ENCODE data around the gene SMIM3.
"Not testable (repeated sequence)": the region's sequence is repeated elsewhere in the genome, so short reads cannot be mapped to it uniquely, and the experiment has no call there.

Gene SMIM3

DNA sequence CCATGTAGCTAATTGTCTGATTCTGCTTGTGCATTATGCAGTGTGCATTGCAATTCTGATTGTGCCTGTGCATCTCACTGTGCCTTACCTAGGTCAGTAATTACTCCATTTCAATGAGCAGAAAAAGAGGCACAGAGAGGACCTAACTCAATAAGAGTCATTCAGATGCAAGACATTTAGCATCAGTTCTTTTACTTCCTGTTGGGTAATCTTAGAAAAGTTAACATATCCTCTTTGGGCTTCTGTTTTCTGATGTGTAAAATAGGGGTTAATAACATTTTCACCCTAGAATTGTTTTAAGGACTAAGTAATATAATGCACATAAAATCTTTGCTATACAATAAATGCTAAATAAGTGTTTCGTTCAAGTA lies 12.8 kb upstream of the SMIM3 start:
- peak; percentile 54 for DNase-seq

- peak; percentile 70 for DNase-seq
Measured at GRCh38 chr5:150766251-150766650, 12.3 kb upstream of the SMIM3 start.

GRCh38 chr5:150771034-150771795 lies 7.3 kb upstream of the SMIM3 start:
- DNase-seq, result peak; percentile 48

DNA sequence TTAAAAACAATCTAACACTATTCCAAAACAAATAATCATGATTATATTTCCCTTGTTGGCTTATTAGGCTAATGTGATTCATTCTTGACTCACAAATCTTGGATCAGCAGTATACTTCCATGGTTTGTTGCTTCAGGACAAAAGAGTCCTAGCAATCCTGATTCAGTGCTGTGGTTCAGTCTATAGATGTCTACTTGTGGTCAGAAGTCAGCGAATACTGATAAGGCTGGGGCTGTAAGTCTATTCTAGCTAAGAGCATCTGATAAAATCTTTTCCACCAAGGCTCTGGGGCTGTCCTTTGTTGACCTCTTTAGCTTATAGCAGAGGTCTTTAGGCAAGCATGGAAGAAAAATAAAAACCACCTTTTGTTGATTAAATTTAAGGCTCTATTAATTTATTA lies 4.4 kb upstream of the SMIM3 start:
- DNase-seq, result peak; percentile 88

- DNase-seq, result no peak
Measured at GRCh38 chr5:150777685-150778084, 872 bp upstream of the SMIM3 start.

DNA sequence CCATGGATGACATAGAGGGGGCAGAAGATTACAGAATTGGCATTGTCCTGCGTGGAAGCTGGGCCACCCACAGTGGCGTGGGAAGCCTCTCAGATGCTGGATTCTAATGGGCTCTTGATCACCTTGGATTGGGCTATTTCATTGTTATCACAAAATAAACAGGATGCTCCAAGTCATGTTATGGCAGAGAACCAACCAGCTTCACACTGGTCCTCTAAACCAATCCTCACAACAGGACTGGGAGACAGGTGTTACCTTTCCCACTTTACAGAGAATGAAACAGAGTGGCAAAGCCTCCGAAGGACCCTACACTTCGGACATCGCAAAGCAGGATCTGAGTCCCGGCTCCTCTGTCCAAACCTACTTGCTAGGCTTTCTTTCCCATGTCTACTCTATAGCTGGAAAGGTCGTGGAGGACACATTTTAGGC lies 455 bp upstream of the SMIM3 start:
- DNase-seq, result no peak

DNA sequence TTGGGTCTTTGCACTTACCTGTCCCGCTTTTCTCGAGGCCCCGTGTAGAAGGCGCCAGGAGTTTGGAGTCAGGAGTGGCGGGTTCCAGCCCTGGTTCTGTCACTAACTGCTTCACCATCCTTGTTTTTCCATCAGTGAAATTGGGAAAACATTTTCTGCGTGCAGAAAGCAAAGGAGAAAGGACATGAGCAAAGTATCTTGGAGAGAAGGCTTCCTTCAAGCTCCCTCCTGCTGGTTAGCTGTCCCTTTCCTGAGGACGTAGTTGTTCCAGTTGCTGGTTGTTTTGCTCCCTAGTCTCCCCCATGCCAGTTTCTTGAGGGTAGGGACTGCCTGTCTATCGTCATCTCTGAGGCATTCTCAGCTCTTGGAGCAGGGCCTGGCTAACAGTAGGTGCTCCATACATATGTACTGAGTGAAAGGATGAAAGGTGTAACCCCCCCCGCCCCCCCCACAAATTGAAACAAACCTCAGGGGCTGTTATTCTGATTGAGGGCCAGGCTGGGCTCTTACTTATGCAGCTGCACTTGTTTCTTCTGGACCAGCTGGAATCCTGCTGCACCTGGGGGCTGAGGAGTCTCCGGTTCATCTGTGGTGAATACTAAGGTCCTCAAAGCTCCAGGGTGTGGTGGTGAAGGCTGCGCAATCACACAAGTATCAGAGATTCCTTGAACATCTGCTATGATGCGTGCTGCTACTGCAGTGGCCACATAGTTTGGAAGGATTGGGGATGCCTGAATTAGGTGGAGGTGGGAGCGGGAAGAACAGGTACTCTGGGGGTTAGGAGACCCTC lies 1.0 kb downstream of the SMIM3 start:
- no peak for DNase-seq

DNA sequence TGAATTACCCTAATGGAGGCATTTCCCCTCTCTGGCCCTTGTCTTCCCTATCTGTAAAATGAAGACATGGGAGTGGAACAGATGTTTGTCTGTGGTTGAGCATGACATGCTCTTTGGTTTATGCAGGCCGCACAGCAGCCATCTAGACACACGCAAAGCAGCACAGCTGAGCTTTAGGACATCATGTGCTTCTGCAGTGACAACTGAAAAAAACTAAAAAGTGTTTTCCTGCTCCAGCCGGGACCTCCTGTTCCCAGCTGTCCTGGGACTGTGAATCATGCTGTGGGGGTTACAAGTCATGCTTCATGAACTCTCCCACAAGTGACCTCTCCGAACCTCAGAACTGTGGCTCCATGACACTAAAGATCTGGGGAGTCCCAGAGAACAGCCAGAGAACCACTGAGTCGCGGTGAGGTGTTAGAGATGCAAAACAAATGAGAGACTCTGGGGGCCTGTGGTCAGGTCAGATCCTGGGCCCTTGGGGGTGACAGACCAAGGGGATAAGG lies 1.7 kb downstream of the SMIM3 start:
- peak; percentile 72 for DNase-seq

GRCh38 chr5:150780816-150781221 lies 2.3 kb downstream of the SMIM3 start:
- no peak for DNase-seq

DNA sequence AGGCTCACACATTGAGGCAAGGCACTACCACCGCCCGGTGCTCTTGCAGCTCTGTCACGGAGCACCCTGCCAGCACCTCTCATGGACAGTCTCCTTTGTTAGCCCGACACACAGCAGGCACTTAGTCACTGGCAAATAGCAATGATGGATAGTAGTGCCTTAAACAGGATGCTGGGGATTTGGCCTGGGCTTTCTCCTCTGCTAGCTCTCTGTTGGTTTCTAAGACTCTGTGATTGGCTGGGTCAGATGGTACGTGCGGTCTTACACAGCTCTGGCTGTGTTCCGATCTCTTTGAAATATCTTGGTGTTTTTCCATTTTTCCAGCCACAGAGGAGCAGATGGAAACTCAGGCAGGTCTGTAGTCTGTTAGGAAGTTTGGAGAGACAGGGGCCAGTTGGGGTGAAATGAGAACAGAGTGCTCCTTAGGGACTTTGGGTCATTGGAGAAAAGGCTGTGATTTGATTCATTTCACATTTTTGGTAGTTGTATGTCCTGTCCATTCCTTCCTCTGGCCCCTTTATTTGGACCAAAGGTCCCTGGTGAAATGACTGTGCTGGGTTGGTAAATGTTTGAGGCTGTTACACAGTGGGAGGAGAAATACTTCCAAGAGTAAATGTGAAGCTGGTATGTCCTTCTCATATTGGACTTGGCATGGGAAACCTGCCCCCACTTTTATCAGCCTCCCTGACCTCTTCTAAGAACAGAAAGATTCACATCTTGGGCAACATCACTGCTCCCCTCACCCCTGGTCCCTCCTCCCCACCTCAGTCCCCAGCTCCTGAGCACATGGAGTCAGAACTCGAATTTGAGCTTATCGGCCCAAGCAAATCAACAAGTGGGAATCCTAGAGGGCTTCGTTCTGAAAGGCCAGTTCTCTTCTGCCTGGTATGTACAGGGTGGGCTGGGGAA lies 3.4 kb downstream of the SMIM3 start:
- no peak for DNase-seq

GRCh38 chr5:150782850-150783249 lies 4.3 kb downstream of the SMIM3 start:
- no peak for DNase-seq

DNA sequence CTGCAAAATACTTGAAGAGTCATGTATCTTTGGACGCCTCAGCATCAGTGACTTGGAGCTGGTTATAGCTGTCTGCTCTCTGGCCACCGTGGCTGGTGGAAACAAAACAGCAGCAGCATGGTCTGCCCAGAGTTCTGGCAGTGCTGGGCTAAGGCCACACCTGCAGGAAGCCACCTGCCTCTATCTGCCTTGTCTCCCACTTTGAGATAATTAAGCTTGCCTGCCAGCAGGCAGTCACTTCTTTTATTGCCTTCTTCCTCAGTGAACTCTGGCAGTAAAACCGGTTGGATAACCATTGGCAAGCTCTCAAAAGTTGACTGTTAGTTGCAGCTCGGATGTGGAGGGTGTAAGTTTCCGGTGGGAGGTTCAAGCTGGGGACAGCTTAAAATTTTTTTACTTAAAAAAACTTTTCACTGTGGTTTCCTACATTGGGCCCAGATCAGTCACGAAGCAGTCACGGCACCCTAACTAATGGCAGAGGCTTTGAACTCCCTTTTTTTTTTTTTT lies 4.9 kb downstream of the SMIM3 start:
- DNase-seq, result peak; percentile 79

- no peak for DNase-seq
Measured at GRCh38 chr5:150785950-150786349, 7.4 kb downstream of the SMIM3 start.

DNA sequence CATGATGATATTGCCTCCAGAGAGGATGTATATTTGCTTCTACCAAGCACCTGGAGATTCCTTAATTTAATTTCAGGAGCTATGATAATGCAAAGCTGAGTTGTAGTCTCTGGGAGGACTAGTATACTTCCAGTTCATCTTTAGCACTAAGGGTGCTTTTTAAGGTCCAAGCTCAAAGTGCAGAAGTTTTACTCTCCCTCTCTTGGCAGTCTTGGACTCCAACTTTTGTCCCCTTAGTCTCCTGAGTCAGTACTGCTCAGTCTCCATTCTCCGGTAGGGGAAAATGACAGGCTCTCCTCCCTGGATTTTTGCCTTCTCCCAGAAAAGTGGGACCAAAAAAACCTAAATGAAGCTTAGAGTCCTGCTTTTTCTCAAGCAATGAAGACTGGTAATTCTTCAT lies 8.3 kb downstream of the SMIM3 start:
- DNase-seq, result no peak

- no peak for DNase-seq
Measured at GRCh38 chr5:150787656-150788055, 9.1 kb downstream of the SMIM3 start.

GRCh38 chr5:150788977-150789376 lies 10.4 kb downstream of the SMIM3 start:
- DNase-seq, result no peak

DNA sequence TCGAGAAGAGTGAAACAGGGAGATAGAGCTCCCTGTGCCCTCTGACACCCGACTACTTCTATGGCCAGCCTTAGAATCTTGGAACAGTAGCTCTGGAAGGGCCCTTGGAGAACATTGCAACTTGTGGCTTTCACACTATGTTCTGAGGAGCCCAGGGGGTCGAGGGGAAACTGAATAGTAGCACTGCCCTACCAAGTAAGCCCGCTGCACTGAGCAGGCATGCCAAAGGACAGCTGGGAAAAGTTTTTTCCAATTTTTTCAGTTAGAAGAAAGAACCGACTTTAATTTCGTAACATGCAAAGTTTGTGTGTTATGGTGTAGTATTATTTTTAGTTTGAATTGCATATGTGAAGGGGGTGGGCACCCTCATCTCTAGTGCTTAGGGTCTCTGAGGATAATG lies 10.9 kb downstream of the SMIM3 start:
- DNase-seq, result no peak

DNA sequence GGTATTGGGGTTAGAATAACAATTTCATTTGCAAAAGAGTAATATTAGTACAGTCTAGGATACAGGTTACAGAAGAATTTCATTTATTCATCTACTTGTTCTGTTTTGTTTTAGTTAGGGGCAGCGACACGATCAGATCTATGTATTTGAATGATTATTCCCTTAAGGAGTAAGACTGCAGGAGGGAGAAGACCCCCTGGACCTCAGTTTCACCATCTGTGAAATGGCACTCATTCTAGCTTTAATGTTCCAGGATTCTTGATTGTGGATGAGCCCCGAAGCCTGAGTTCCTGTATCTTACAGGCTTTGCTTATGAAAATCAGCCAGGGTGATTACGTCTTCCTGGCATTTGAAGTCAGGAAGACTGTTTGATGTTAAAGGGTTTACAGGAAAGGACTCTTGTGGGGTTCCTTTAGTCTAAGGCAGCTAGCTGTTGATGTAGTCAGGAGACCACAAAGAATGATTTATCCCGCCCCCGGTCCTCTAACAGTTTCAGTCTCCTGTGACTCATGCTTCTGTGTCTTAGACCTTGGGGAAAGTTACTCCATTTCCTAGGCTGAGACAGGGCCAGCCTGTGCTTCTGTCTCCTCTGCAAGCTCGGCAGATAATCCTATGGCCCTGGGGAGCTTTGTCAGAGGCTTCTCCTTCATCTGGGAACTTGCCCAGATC lies 11.5 kb downstream of the SMIM3 start:
- DNase-seq, result peak; percentile 69

DNA sequence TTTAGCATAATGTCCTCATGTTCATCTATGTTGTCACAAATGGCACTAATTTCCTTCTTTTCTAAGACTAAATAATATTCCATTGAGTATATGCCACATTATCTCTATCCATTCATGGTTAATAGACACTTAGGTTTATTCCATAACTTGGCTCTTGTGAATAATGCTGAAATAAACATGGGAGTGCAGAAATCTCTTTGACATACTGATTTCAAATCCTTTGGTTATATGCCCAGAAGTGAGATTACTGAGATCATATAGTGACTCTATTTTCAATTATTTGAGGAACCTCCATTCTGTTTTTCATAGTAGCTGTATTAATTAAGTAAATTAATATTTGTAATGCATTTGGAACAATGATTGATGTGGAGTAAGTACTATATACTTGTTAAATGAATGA lies 13.0 kb downstream of the SMIM3 start:
- no peak for DNase-seq

GRCh38 chr5:150793423-150793888 lies 14.9 kb downstream of the SMIM3 start:
- not testable (repeated sequence) for DNase-seq

DNA sequence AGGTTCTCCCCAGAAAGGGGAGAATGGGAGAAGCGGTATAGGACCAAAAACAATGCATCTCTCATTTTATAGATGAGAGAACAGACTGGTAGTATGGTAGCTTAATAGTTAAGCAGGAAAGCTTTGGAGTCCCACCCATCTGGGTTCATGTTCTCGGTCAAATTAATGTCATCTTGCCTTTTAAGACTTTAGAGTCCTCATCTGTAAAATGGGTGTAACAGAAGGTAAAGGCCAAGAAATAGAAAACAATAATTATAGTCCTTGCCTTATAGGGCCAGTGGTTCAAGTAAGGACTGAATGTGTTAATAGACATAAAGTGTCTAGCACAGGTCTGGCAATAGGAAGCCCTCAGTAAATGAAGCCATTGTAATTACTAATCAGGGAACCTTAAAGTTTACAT lies 16.4 kb downstream of the SMIM3 start:
- no peak for DNase-seq

- no peak for DNase-seq
Measured at GRCh38 chr5:150797384-150797783, 18.8 kb downstream of the SMIM3 start.

Data from hematopoietic multipotent progenitor cell treated with erythropoietin and hydrocortisone succinate and interleukin-3 and kit ligand, for 6 days (in vitro differentiated cells).